NCI-H82 (cell line): Measurements from ENCODE around the gene XPNPEP2.
A peak's percentile ranks its signal among the peaks of the same experiment; 100 is the strongest.
"Not testable (repeated sequence)": the region's sequence is repeated elsewhere in the genome, so short reads cannot be mapped to it uniquely, and the experiment has no call there.

Source experiments
- DNase-seq: peaks from one replicate; lab custom pipeline; 2025; lab: John Stamatoyannopoulos, UW

Gene XPNPEP2

DNA sequence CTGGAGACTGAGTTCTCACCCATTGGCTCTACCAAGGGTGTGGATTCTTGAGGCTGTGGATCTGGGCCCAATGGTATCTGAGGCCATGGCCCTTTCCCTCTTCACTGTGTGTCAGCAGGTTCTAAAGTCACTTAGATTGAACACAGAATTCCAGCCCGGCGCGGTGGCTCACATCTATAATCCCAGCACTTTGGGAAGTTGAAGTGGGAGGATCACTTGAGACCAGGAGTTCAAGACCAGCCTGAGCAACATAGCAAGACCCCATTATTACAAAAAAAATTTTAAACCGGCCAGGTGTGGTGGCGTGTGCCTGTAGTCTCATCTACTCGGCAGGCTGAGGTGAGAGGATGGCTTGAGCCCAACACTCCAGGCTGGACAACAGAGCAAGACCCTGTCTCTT, 18.0 kb upstream of the XPNPEP2 start:
- no peak for DNase-seq

DNA sequence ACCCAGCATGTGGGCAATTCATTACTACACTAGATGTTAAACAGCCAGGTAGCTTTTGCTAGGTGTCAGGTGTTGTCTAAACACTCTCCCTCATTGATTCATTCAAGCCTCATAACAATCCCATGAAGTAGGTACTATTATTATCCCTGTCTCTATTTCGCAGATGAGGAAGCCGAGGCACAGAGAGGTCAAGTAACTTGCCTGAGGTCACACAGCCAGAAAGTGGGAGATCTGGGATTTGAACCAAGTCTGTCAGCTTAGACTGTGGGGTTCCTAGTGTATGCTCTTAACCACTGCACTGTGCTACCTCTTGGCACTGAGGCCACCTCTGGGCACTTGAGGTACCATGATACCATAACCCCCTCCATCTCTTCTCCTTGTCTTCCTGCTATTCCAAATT, 17.4 kb upstream of the XPNPEP2 start:
- DNase-seq = no peak

DNA sequence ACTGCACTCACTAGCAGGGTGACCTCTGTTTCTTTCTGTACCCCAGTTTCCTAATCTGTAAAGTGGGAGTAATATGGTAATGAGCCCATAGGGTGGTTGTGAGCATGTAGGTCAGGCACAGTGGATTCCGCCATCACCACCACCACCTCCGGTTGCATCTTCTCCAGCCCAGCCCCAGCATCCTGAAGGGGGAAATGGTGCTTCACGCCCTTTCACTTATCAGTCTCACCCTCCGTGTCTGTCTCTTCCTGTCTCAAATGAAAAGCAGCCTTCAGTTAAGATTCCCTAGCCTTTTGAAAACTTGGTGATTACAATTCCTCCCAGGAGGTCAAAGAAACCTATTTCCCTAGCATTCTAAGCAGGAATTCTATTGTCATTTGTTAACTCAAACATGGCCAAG, 16.9 kb upstream of the XPNPEP2 start:
- no peak for DNase-seq

DNA sequence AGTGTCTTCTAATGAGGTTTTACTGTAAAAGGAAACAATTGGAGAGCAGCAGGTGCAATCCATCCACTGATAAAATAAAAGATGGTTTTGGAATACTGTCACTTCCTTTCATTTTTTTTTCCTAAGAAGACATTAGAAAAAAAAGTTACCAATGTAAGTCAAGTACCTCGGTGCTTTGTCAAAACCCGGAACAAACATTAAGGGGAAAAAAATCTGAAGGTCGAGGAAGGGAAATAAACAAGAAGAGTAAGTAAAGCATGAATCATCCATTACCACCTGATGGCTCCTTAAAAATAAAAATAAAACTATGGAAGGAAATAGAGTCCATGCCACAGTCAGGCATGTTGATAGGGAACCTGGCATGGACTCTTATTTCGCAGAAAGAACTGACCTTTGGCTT, 15.3 kb upstream of the XPNPEP2 start:
- DNase-seq = no peak

DNA sequence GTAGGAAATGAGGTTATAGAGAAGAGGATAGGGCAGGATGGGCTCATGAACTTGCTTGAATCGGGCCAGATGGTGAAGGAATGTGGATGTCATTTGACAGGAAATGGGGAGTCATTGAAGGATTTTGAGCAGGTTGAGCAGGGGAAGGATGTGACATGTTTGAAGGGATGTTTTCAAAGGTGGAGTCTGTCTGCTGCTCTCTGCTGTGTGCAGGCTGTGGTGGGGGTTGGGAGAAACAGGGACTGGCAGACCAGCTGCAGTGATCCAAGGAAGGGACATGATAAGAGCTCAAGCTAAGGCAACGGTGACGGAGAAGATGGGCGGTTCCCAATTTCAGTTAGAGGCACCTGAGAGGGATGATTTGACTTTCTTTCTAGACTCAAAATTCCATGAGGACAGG, 14.0 kb upstream of the XPNPEP2 start:
- no peak for DNase-seq

DNA sequence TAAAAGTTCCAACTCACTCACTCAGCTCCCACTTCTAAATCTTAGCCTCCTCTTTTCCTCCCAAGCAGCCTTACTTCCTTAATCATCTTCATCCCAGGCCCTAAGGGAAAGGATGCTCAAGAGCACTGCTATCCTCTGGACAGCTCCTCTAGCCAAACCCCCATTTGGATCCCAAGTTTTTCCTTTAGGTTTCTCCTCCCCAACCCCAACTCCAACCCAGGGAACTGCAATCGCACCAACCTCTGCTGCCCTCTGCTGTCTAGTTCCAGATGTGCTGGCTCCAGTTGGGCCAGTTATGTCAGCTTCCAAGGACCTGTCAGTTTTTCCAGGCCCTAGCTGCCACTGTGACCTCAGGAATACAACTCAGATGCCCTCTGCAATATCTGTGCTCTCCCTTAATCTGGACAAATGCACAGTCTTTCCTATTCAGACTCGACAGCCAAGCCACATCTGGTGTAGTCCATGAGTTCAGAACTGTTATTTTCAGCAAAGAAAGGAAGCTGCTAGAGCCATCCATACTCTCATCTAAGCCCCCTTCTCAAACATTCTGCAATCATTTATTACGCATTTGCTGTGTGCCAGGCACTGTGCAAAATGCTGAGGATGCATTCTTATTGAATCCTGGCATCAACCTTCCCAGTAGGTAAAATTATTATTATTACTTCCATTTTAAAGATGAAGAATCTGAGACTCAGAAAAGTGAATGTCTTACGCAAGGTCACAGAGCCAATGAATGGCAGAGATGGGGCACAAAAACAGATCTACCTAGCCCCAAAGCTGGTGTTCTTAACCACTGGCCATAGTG, 12.3 kb upstream of the XPNPEP2 start:
- DNase-seq = peak; percentile 58

DNA sequence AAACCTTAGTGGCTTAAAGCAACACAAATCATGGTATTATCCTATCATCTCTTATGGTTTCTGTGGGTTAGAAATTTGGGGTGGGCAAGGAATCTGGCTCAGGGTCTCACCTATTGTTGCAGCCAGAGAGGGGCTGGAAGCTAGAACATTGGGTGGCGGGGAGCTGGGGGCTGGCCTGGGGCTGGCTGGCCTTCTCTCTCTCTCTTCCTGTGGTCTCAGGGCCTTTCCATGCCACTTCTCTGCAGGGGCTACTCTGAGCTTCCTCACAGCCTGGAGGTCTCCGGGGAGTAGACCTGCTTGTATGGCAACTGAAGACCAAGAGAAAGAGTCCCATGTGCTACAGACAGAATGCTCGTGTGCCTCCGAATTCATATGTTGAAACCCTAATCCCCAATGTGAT, 10.7 kb upstream of the XPNPEP2 start:
- no peak for DNase-seq

DNA sequence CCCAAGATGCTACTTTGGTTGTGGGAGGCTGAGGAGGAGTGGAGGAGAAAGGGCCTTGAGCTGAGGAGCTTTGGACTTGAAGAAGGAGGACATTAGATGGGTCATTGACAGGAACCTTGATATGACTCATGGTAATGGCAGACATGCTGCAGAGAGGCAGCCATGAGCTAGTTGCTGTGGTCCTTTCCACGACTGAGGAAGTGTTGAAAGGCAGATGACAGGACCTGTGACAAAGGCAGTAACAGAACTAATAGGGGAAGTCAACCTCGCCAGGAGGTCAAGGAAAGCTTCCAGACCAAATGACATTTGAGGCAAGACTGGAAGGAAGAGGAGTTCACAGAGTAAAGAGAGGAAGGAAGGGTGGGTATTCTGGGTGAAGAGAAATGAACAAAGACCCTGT, 7.6 kb upstream of the XPNPEP2 start:
- no peak for DNase-seq

DNA sequence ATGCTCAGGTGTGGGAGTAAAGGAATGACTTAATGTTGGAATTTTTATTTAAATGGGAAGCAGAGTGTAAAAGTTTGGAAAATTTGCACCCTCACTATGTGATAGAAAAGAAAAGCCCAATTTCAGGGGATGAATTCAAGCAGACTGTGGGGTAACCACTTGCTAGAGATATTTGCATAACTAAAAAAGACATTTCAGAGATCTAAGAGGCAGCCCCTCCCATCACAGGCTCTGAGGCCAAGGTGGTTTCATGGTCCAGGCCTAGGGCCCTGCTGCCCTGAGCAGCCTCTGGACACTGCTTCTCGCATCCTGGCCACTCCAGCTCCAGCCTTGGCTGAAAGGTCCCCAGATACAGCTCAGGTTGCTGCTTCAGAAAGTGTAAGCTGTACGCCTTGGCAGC, 5.9 kb upstream of the XPNPEP2 start:
- DNase-seq = no peak

DNA sequence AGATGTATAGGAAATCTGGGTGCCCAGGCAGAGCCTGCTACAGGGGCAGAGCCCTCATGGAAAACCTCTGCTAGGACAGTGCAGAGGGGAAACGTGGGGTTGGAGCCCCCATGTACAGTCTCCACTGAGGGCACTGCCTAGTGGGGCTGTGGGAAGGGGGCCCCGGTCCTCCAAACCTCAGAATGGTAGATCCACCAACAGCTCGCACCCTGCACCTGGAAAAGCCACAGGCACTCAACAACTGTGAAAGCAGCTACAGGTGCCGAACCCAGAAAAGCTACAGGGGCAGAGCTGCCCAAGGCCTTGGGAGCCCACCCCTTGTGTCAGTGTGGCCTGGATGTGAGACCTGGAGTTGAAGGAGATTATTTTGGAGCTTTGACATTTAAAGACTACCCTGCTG, 5.4 kb upstream of the XPNPEP2 start:
- no peak for DNase-seq

DNA sequence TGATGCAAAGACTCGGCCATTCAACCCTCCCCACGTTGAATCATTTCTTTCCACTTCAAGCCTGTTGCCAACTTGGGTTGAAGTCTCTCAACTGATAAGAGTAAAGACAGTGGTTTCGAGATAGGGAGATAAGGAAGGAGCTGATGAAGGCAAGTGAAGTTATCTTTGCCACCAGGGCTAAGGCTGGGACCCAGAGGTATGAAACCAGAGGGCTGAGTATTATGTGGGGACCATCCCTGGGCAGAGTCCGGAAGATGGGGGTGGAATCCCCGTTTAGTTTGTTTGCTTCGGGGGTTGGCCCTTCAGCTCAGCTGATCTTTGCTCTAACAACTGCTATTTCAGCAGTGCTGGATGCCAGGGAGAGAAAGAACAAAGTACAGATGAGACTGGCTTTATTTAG, 2.3 kb upstream of the XPNPEP2 start:
- DNase-seq = no peak

DNA sequence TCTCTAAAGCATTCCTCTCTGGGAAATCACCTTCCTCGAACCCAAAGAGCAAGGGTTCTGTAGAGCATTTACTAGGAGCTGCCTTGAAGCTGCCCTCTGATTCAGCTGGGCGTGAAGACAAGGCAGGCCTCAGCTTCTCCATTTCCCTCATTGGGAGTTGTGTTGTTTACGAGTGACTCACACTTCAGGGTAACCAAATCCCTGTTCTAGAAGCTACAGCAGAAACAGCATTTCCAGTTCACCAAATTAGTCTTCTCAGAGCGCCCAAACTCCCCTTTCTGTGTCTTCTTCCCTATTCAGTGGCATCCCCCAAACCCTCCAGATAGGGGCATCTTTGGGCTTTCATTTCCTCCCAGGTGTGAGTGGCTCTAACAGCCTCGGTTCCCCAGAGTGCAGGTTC, 863 bp upstream of the XPNPEP2 start:
- DNase-seq = no peak

DNA sequence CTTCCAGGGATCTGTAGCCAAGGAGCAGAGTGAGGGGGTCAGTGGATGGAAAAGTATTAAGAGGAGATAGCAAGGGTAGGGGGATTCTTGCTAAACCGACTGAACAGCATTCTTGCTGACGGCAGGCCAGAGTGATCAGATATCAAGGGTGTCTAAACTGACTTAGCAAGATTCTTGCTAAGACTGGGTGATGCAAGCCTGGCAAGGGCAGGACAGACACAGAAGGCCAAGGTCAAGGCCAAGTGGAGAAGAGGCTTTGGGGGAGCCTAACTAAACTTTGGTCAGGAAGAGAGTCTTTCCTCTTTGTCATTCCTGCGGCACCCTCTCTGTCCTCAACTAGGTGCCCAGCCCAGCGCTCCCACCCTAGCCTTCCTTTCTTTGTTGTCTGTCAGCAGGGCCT, 799 bp downstream of the XPNPEP2 start:
- no peak for DNase-seq

DNA sequence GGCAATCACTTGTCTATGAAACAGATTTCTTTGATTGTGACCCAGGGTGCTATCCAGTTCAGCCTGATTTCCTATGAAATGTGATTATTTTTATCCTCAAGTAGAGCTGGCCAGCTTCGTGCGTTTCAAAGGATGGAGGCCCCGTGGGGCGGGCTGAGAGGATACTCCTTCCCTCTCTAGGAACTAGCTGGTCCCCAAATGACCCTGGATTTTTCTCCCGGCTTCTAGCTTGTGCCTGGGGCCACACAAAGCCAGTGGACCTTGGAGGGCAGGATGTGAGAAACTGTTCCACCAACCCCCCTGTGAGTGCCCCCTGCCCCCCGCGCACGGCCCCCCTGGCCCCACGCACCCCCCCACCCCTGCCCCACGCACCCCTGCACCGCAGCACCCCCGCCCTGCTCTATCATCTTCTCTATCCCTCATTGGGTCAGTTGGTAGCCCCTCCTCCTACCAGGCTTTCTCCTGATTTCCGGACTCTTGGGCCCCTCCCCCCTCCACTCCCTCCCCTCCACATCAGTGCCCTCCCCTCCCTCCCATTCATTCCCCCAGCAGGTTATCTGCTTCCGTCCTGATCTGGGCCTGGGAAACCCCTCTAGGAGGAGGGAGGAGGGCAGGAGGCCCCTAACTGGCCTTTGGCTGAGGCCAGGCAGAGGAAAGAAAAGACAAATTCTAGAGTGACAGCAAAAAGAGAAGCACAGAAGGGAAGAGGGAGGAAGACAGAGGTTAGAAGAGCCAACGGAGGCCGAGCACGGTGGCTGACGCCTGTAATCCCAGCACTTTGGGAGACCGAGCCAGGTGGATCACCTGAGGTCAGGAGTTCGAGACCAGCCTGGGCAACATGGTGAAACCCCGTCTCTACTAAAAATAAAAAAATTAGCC, 3.3 kb downstream of the XPNPEP2 start:
- peak; percentile 45 for DNase-seq

DNA sequence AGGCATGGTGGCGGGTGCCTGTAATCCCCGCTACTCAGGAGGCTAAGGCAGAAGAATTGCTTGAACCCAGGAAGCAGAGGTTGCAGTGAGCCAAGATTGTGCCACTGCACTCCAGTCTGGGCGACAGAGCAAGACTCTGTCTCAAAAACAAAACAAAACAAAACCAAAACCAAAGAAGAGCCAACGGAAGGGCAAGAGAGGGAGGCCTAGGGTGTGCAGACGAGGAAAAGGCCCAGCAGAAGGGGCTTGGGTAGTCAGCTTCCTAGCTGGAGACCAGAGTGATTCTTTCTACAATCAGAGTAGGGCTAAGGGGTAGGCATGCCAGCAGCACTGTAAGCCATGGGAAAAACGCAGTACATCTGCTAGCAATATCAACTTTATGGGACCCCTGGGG, 4.0 kb downstream of the XPNPEP2 start:
- DNase-seq = not testable (repeated sequence)

DNA sequence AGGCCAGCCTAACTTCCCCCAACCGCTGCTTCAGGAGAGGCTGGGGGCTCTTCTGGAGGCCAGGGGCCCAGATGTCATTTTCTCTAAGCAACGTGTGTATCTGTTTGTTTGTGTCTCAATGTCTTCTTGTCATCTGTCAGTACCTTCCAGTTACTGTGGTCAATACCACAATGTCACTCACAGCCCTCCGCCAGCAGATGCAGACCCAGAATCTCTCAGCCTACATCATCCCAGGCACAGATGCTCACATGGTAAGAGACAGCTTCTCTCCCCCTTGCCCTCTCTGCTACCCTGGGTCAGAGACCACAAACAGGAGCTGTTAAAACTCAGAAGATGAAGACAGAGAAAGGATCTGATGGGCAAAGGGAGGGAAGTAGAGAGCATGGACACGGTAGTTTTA, 5.0 kb downstream of the XPNPEP2 start:
- DNase-seq = no peak

DNA sequence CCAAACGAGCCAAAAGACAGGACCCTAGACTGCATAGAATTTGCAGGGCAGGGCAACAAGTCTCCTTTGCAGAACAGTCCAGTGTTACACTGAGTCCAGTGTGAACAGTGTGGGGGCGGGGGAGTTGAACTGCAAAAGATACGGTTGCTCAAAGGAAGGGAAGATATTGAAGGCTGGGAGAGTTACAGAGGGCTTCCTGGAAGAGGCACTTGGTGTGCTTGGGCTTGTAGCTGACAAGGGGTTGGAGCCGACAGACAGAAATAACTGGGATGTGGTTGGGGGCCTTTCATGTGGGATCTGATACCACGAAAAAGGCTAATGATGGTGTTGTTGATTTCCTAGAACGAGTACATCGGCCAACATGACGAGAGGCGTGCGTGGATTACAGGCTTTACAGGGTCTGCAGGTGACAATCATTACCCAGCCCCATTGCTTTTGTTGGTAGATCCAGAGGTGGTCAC, 6.1 kb downstream of the XPNPEP2 start:
- no peak for DNase-seq

DNA sequence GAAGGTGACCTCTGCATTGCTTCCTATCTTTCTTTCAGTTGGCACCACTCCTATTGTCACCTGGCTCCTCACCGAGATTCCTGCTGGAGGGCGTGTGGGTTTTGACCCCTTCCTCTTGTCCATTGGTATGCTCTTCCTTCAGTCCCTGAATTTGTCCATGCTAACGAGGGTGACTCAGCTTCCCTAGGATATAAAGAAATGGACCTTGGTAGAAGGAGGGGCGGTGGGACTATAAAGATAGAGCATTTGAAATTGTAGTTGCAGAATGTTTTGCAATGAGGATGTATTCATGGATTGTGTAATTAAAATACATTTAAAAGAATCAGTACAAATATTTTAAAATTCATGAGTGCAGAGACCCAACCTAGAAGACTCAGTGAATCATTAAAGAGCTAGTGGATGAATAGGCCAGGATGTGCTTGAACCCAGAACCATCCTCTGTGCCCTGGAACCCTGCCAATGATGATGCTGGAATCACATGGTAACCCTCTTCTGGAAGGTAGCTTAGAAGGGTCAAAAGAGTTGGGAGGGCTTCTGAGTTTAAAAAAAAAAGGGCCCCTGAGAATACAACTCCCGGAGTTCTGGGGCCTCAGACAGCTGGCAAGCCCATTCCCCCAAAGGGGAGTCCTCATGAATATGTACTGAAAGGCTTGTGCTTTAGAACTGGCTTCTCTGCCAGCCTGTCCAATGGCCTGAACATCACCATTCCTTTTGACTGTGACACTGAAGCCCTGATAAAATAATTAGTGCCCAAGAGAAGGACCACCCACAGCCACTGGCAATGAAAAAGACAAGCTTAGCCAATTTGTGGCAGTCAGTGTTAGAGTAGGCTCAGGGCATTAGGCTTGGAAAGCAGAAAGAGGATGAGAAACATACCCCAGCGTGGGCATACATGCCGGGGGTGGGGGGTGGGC, 8.0 kb downstream of the XPNPEP2 start:
- no peak for DNase-seq

DNA sequence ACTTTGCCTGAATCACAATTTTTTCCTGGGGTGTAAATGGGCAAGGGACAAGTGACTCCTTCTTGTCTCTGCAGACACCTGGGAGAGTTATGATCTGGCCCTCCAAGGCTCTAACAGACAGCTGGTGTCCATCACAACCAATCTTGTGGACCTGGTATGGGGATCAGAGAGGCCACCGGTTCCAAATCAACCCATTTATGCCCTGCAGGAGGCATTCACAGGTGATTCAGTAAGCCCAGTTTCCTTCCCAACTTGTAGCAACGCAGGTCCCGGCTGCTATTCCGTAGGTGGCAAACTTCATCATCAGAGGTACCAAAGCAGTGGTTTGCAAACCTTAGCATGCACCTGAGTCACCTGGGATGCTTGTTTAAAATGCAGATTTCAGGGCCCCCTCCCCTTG, 8.8 kb downstream of the XPNPEP2 start:
- no peak for DNase-seq

DNA sequence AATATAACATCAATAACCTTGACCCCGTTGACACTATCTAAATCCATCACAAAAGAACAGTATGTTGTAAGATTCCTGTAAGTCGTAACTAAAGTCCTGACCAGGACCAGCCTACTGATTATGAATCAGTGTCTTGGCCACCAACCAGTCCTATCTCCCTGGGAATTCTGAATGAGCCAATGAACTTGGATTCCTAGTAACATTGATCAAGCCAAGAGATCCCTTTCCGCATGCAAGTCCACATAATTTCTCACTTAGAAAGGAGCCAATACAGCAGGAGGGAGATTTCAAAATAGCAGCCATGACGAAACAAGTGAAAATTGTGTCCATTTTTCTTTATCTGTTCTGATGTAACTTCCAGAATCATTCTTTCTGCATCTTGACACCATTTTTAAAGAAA, 9.5 kb downstream of the XPNPEP2 start:
- DNase-seq = no peak

DNA sequence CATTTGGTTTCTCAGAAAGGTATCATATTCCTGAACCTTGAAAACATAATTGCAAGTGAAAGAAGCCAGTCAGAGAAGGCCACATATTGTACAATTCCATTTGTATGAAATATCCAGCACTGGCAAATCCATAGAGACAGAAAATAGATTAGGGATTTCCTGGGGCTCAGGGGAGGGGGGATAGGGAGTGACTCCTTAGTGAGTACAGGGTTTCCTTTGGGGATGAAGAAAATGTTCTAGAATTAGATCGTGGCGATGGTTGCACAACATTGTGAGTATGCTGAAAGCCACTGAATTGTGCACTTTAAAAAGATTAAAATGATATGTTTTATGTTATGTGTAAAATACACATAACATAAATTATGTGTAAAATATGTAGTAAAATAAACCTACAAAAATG, 10.3 kb downstream of the XPNPEP2 start:
- no peak for DNase-seq

DNA sequence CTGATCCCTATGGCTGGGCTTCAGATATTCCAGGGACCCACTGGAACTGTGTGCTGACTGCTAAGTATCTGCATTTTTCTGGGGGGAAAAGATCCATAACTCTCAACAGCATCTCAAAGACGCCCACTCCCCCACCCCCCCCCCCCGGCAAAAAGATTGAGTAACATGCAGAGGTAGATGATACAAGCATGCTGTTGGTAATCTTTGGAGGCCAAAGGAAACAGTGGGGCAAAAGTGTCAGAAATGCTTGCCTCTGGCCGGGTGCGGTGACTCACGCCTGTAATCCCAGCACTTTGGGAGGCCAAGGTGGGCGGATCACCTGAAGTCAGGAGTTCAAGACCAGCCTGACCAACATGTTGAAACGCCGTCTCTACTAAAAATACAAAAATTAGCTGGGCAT, 12.2 kb downstream of the XPNPEP2 start:
- DNase-seq = no peak
